SHP77 (cell line): Measurements from ENCODE around the gene KLK15.
"Not testable (repeated sequence)": the region's sequence is repeated elsewhere in the genome, so short reads cannot be mapped to it uniquely, and the experiment has no call there.

ENCODE experiments used
- DNase-seq, 2 experiments: peaks; one replicate each; lab custom pipeline; 2025; lab: John Stamatoyannopoulos, UW

KLK15 gene

DNA sequence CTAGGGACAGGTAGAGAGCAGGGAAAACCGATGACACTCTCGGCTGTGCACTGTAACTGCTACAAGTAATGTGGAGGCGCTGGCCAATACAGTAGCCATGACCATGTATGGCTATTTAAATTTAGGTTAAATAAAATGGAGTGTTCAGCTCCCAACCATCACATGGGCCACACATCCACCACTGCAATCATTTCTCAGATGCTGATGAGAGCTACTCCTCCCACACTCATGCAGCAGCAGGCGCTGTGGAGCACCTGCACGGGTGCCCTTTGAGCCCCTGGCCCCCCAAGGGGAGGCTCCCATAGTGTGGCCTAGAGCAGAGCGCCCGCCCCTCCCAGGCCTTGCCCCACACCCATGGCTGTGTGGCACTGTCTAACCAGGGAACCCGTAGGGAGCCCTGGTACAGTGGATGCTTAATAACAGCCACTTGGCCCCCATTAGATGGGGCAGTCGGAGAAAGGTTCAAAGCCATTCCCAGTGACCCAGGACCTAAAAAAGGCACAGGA, 37.2 kb downstream of the KLK15 start:
- no peak for DNase-seq

GRCh38 chr19:50795664-50796073, 37.7 kb downstream of the KLK15 start:
- DNase-seq, result no peak

- DNase-seq, result peak in 1 of 2 experiments; percentile 31
Measured at GRCh38 chr19:50794876-50795663, 38.3 kb downstream of the KLK15 start.

- peak; percentile 52 to 64 for DNase-seq
Measured at GRCh38 chr19:50794074-50794875, 39.1 kb downstream of the KLK15 start.

DNA sequence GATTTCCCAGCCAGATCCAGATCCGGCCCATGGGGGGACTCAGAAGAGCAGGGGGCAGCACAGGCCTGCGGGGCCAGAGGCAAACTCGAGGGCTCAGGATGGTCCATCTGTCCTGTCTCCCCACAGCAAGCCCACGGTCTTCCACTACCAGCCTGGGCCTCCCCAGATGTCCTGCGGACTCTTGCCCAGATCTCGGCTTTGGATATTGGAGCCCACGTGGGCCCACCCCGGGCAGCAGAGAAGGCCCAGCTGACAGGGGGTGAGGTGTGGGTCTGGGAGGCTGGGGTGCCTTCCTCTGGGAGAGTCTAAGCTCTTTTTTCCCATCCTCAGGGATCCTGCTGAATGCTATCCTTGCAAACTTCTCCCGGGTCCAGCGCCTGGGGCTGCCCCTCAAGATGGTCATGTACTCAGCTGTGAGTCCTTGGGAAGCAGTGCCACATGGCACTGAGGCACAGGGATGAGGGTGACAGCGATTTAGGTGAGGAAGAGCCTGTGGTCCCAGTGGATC, 39.8 kb downstream of the KLK15 start:
- DNase-seq, result no peak

- DNase-seq, result no peak
Measured at GRCh38 chr19:50792272-50793250, 40.8 kb downstream of the KLK15 start.

- DNase-seq, result no peak
Measured at GRCh38 chr19:50791594-50792271, 41.6 kb downstream of the KLK15 start.

DNA sequence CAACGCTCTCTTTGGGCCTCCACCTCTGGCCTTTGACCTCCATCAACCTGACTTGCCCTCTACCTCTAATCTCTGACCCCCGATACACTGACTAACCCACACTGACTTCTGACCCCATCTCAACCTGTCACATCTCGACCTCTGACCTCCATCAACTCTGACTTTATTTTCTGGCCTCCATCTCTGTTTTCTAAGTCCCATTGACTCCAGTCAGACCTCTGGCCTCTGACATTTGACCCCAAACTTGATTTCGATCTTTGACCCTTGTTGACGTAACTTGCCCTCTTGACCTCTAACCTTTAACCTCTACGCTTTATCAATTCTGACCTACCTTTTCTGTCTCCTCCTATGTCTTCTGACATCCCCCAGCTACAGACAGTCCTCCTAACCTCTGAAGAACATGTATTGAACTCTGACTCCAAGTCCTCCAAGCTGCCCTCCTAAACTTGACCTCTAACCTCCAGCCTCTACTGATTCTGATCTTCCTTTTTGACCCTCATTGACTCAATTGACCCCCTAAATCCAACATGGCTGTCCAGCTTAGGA, 42.4 kb downstream of the KLK15 start:
- no peak for DNase-seq

GRCh38 chr19:50790396-50790795, 43.0 kb downstream of the KLK15 start, which contains the start of gene ACP4:
Gene ACP4, plus strand, starts transcription at chr19:50790415. Its CDS starts 0 bp downstream, at chr19:50790415.
- no peak for DNase-seq

DNA sequence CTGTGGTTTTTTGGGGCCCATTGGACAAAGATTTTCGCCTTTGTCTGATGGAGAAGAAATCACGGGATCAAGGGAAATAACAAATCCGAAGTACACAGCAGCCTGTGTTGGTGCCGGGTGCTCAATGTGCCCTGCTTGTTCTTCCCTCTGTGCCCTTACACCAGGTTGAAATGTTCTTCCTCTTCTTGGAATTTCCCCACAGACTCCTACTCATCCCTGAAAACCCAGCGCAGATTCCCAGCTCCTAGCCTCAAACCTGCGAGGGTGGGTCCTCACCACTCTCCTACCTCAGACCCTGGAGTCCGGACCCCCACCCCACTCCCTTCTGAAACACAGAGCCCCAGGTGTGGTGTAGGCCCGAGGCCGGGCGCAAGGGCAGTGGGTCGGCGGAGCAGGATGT, 48.0 kb downstream of the KLK15 start:
- DNase-seq, result no peak

GRCh38 chr19:50784710-50785109, 48.7 kb downstream of the KLK15 start:
- no peak for DNase-seq

DNA sequence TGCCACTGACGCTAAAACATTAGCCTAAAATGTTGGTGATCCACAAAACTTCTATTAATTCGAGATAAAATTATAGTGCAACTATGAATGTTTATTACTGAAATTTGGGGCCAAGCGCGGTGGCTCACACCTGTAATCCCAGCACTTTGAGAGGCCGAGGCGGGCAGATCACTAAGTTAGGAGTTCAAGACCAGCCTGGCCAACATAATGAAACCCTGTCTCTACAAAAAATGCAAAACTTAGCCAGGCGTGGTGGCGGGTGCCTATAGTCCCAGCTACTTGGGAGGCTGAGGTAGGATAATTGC, 49.6 kb downstream of the KLK15 start:
- DNase-seq, result not testable (repeated sequence)

DNA sequence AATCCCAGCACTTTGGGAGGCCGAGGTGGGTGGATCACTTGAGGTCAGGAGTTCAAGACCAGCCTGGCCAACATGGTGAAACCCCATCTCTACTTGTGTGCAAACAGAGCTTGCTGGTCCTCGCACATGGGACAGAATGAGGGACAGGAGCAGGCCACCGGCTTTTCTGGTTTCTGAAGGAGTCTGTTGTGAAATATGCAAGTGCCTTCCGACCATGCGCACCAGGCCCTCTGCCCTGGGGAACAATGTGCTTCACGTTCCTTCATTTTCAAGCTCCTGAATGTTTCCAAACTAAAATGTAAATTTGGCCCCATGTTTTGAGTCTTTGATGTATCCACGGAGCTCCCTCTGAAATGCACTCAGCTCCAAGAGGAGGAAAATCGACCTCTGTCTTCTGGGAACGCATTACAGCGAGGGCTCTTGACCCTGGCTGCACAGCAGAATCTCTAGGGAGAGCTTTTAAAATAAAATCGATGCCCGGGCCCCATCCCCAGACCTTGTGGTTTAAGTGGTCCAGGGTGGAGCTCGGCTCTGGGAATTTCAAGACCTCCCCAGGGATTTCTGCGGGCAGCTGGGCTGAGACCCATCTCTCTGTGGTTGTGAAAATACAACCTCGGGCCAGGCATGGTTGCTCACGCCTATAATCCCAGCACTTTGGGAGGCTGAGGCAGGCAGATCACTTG, 52.5 kb downstream of the KLK15 start:
- DNase-seq, result no peak

DNA sequence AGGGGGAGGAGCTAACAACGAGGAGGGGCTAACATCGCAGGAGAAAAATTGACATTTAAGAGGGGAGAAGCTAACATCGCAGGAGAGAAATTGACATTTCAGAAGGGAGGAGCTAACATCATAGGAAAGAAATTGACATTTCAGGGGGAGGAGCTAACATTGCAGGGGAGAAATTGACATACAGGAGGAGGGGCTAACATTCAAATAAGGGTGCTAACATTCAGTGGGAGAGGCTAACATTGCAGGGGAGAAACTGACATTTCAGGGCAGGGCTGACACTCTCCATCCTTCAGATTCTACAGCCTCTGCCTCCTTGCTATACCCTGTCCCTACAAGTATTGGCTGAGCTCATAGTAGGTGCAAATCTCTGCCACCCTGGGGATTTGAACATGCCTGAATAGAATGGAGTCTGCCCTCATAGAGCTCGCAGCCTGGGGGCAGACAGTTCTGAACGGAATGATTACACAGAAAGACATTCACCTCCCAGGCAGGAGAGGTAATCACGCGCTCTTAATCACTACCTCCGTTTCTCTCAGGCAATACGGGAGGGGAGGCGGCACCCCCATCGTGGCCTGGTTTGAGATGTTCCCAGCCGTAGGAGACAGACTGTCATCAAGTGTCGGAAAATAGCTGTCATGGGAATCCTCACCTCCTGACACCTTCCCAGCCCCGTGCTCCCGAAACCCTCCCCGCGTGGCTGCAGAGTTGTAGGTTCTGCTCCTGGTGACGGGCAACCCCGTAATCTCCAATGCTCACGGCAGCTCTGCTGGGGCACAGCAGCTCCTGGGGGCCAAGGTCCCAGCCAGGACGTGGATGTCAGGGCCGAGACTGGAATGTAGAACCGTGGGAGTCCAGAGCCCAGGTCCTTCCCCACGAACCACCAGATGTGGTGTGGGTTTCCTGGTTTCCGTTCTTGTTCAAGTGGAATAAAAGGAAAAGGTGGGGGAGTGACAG, 53.6 kb downstream of the KLK15 start:
- DNase-seq, result no peak

- DNase-seq, result no peak
Measured at GRCh38 chr19:50778906-50779430, 54.4 kb downstream of the KLK15 start.

DNA sequence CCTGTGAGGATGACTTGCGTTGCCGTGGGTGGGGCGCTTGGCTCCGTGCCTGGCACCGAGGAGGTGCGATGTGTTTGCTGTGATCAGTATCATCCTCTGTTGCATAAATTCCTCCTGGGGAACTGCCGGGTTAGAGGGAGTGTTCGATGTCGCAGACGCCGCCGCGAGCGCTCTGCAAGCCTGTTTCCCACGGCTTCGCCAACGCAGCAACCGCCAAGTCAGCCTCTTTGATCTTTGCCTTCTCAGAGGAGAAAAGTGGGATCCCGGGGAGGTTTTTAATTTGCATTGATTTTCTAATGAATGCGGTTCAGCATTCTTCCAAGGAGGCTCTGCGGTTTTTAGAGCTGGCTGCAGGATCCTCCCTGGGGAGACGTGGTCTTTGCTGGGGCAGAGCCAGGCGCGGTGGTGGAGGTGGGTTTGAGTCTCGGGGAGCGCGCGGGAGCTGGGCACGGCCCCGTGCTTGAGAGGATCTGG, 55.5 kb downstream of the KLK15 start:
- no peak for DNase-seq

GRCh38 chr19:50777261-50777660, 56.1 kb downstream of the KLK15 start:
- no peak for DNase-seq

DNA sequence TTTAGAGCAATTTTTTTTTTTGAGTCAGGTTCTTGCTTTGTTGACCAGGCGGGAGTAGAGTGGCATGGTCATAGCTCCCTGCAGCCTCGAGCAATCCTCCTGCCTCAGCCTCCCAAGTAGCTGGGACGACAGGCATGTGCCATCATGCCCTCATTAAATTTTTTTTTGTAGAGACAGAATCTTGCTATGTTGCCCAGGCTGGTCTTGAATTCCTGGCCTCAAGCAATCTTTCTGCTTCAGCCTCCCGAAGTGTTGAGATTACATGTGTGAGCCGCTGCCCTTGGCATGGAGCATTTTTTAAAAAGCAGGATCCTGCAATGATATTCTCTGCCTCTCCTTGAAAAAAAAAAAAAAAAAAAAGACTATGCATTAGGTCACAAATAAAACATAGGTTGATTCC, 57.2 kb downstream of the KLK15 start:
- DNase-seq, result no peak
